NCI-H345 (cell line): ENCODE results near the gene PCCA.
"Not testable (repeated sequence)": the region's sequence is repeated elsewhere in the genome, so short reads cannot be mapped to it uniquely, and the experiment has no call there.

Experiments used
- DNase-seq: peaks from one replicate; lab custom pipeline; 2025; lab: John Stamatoyannopoulos, UW

The PCCA gene

GRCh38 chr13:100088644-100089464, at the start of gene PCCA:
Gene PCCA (plus strand): TSS chr13:100089093. CDS start chr13:100089121, 28 bp downstream.
- peak; percentile 92 for DNase-seq

DNA sequence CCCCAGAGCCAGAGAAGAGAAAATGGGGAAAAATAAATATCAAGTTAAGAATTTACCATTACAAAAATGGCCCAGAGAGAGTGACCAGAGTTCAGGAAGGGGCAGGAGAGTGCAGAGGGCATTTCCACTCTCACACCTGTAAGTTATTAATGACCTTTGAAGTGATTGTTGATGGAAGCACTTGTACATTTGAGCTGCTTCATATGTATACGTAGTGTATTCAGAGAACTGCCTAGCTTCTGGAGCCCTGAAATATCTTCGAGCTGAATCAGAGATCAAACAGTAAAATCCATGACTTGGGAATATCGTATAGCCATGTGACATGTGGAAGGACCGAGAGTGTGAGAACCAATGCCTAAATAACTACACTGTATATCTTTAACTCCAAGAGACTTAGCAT, 49.2 kb upstream of the PCCA start:
- peak; percentile 33 for DNase-seq

- peak; percentile 77 for DNase-seq
Measured at GRCh38 chr13:100040196-100040595, 48.7 kb upstream of the PCCA start.

GRCh38 chr13:100044936-100045335, 44.0 kb upstream of the PCCA start:
- DNase-seq: no peak

DNA sequence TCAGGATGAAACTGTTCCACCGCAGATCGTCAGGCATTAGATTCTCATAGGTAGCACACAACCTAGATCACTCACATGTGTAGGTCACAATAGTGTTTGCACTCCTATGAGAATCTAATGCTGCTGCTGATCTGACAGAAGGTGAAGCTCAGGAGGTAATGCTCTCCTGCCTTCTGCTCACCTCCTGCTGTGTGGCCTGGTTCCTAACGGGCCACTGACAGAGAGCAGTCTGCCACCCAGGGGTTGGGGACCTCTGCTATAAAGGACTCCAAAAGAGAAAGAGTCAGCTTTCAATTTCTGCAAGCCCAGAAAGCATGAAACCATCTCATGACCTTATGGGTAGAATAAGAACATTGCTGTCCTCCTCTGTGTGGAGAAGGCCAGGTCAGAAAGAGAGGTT, 43.5 kb upstream of the PCCA start:
- no peak for DNase-seq

GRCh38 chr13:100051070-100051469, 37.8 kb upstream of the PCCA start:
- no peak for DNase-seq

- DNase-seq: no peak
Measured at GRCh38 chr13:100059827-100060226, 29.1 kb upstream of the PCCA start.

DNA sequence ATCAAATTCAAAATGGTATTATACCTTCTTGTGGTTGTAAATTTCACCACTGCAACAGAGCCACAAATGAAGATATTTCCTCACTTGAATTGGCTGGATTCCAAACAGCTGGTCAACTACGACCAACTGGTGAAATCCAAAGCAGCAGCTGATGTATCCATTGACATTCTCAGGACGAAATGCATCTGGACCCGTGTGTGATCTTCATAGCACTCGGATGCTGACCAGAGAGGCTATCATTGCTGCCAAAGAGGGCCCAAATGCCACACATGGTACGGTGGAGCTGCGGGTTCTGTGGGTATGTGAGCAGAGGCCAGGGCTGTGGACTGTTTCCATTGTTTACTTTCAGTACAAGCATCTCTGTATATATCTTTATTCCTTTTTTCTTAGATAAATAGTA, 25.6 kb upstream of the PCCA start:
- no peak for DNase-seq

DNA sequence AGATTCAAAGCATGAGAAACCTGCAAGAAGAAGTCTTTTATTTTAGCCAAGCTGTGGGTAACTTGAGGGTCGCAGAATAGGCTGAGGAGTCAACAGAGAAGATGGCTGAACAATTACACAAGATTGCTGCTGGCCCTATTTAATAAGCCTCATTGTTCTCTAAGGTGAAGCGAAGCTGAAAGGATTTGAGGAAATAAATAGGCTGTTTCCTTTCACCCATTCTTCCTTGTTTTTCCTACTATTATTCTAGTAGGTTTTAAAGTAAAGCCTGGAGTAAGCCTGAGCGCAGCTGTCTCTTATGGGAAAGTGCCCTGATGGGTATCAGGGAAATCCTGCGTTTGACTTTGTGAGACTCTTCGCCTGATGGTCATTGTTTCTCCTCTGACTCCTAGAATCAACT, 25.0 kb upstream of the PCCA start:
- DNase-seq: no peak

DNA sequence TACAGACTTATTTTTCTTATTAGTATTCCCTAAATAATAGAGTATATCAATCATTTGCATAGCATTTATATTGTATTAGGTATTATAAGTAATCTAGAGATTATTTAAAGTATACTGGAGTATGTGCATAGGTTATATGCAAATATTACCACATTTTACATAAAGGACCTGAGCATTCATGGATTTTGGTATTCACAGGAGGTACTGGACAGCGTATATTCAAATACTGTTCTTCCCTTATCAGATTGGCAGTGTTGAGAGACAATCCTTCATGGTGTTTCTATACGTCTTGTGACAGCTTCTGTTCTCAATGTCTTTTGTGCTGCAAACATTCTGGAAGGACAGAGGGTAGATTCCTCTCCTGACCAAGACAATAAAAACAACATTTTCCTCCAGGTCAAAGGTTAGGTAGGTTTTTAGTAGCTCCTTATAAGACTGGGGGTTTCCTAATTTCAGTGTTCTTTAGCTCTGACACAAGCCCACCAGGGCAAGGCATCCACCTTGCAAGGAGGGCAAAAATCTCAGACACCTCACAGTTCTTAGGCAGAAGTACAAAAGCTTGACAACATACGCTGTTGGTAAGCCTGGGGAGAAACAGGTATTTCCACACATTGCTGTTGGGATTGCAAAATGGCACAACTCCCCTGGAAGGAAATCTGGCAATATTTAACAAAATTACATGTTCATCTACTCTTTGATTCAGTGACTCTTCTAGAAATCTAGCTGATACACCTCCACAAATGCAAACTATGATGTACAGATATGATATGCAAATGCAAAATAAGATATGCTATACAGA, 20.6 kb upstream of the PCCA start:
- DNase-seq: no peak

GRCh38 chr13:100069278-100069677, 19.6 kb upstream of the PCCA start:
- DNase-seq: no peak

GRCh38 chr13:100075700-100076587, 12.9 kb upstream of the PCCA start:
- no peak for DNase-seq

DNA sequence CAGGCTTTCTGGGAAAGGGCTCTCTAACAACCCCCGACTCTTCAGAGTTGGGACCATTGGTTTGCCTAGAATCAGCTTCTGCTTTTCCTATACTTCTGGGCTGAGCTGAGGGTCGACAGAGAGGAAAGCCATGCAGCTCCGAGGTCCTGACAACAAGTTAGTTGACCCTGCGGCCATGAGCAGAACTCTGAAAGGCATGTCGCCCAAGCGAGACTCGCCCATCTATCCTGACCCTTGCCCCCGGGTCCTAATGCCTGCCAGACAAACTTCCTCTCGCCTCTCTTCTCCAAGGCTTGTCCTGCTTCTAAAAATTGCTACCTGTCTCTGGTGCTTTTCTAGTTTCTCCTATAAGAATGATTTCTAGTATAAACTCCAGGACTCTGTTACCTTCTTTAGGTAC, 9.9 kb upstream of the PCCA start:
- DNase-seq: not testable (repeated sequence)

- DNase-seq: not testable (repeated sequence)
Measured at GRCh38 chr13:100083401-100083800, 5.5 kb upstream of the PCCA start.

DNA sequence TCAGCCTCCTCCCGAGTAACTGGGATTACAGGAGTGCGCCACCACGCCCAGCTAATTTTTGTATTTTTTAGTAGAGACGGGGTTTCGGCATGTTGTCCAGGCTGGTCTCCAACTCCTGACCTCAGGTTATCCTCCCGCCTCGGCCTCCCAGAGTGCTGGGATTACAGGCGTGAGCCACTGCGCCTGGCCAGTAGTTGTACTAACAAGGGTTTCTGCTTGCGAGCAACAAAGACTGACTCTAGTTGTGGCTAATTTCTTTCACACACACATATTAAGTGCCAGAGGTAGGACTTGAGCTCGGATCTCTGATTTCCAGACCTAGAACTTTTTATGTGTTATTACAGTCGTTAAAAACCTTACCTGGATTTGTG, 635 bp upstream of the PCCA start:
- DNase-seq: no peak

- no peak for DNase-seq
Measured at GRCh38 chr13:100089465-100090032, 656 bp downstream of the PCCA start.

GRCh38 chr13:100090861-100091260, 2.0 kb downstream of the PCCA start:
- no peak for DNase-seq

DNA sequence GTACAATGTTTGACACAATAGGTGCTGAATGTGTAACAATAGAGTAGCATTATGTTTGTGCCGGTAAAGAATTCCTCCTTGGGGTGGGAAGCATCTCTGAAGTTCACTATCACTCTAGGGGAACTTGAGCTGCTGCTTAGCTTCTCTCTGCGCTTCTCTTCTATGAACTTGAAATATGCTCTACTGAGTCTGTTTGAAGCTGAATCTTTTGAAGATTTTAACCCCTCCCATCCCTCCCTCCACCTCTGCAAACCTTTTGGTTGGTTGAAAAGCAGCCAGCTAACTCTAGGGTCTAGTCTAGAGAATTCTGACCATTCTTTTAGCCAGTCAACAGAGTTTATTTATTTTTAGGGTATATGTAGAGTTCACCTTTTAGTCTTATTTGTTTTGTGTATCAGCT, 2.5 kb downstream of the PCCA start:
- DNase-seq: no peak

GRCh38 chr13:100092273-100092672, 3.4 kb downstream of the PCCA start:
- DNase-seq: not testable (repeated sequence)

DNA sequence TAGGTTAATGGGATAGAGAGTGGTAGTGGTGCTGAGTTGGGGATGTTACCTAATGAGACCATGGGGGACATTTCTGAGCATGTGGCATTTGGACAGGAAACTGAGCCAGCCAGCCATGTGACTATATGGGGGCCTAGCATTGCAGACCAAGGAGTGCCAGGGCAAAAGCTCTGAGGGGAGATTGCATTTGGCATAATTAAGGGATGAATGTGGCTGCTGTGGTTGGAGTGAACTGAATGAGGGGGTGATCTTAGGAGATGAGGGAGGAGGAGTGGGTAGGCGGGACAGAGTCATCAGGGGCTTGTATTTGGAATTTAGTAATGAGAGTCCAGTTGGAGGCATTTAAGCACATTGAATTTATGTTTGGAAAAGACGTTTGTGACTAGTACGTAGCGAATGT, 6.6 kb downstream of the PCCA start:
- no peak for DNase-seq

GRCh38 chr13:100096526-100096925, 7.6 kb downstream of the PCCA start:
- no peak for DNase-seq

GRCh38 chr13:100097821-100098220, 8.9 kb downstream of the PCCA start:
- no peak for DNase-seq
